Measurements from ENCODE around the gene FAM135A.
A peak's percentile ranks its signal among the peaks of the same experiment; 100 is the strongest.
"Not testable (repeated sequence)": the region's sequence is repeated elsewhere in the genome, so short reads cannot be mapped to it uniquely, and the experiment has no call there.

Gene FAM135A

DNA sequence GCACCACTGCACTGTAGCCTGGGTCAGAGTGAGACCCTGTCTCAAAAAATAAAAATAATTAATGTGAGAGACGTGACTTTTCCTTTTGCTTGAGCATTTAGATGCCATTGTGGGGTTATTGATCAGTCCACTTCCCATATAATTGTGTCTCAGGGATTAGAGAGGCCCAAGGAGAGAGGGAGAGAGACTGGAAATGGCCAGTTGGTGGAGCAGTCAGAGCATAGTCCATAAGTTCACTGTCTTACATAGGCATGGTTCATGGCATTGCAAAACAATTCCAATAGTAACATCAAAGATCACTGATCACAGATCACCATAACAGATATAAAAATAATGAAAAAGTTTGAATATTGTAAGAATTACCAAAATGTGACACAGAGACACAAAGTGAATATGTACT, 138.3 kb downstream of the FAM135A start:
- no peak for DNase-seq

DNA sequence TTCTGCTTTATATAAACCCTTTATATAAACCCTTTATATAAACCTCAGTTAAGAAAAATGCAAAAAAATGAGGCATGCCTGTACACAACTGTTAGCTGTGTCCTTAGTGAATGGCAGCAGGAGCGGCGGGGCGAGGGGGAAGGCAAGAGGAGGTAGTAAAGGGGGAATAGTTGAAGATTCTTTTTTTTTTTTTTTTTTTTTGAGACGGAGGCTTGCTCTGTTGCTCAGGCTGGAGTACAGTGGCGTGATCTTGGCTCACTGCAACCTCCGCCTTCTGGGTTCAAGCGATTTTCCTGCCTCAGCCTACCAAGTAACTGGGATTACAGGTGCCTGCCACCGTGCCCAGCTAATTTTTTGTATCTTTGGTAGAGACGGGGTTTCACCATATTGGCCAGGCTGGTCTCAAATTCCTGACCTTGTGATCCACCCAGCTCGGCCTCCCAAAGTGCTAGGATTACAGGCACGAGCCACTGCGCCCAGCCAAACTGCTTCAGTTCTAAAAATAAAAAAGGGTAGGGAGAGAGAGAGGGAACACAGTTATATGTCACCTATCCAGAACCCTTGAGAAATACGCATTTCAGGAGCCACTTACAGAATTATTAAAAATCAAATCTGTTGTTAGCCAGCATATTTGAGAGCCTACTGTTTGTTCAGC, 139.1 kb downstream of the FAM135A start:
- not testable (repeated sequence) for DNase-seq

DNA sequence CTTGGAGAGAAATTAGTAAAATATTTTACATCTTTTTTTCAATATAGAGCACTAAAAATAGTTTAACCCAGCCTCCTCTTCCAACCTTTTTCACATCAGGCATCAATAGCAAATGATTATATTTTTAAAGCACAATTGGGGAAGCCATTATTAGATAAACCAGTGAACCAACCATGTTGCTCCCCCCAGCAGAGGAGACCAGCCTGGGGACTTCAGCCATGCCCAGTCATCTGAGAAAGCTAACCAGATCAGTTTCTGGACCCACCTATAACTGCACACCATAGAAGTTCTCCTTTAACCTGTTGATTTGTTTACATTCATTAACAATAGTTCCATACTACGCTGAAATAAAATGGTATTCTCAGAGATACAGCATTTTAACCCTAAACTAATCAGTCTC, 139.7 kb downstream of the FAM135A start:
- no peak for DNase-seq

DNA sequence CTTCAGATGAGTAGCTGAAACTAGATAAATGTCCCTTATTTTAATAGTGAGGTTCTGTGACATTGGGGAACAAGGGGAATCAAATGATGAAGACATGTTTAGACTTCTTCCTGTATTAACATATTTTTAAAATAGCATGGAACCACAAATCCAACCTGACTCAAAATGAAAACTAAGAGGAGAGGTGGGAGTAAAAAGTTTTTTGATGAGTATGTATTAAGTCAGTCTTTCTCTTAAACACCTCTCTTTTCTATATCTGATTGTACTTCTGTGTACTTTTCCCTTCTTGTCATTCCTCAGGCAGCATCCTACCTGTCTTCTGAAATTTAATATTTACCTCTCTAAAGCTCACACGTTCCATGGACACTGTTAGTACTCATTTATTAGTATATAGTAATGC, 144.7 kb downstream of the FAM135A start:
- no peak for DNase-seq

DNA sequence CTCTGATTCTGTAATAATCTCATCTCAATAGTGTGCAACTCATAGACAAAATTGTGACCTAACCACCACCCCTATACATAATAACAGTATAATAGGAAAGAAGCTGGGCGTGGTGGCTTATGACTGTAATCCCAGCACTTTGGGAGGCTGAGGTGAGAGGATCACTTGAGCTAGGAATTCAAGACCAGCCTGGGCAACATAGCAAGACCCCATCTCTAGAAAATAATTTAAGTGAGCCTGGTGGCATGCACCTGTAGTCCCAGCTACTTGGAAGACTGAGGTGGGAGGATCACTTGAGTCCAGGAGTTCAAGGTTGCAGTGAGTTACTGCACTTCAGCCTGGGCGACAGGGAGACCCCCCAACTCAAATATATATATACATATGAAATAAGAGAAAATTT, 149.1 kb downstream of the FAM135A start:
- DNase-seq = not testable (repeated sequence)

DNA sequence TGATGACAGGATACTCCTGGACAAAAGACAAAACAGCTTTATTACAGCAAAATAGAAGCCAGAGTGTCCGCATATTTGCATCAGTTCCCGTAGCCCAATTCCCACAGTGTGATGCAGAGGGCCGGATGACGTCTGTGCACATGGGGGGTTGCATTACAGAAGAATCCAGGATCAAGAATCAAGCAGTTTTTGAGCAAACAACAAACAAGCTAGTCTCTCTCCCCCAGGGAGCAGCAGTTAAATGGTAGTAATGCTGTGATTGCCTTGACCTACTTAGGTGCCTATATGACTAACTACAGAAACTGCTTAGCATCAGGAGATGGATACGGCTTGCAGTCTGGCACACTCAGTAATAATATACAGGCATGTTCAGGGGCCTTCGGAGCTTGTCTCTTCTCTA, 150.2 kb downstream of the FAM135A start:
- no peak for DNase-seq

DNA sequence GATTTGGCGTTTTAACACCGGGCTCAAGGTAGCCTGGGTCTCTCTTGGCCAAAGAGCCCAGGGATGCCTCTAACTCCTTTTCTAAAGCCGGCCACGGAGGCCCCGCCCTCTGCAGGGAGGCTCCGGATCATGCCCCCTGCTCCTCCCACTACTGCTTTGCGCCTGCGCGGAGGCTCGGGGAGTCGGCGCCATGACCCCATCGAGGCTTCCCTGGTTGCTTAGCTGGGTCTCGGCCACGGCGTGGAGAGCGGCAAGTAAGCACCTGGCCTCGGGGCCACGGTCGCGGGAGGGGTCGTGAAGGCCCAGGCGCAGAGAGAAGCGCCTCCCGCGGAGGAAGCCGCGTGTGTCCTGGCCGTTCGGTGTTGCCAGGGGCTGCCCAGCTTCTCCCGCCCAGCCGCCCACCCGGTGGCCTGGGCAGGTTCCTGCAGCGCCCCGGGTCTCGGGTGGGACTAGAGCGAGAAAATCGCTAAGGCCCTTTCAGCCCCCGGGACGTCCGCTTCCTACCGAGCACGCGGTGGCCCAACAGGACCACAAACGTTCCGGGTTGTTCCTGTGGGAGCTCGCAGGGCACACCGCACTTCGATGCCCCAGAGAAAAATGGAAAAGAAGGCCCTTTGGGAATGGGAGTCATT, 153.6 kb downstream of the FAM135A start, which contains the start of gene SDHAF4:
Gene SDHAF4, plus strand, starts transcription at position 180 of the 632 bp plus-strand sequence. Its CDS starts 11 bp downstream, at position 191.
- peak; percentile 84 to 91 for DNase-seq

DNA sequence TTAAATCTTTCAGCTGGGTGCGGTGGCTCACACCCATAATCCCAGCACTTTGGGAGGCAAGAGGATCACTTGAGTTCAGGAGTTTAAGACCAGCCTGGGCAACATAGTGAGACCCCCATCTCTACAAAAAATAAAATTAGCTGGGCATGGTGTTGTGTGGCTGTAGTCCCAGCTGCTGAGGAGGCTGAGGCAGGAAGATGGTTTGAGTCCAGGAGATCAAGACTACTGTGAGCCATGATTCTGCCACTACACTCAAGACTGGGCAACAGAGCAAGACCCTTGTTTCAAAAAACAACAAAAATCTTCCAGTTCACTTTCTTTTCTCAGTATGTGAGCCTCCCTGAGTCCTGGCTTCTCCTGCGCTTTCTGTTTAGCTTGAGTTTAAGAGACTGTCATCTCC, 161.3 kb downstream of the FAM135A start:
- no peak for DNase-seq

DNA sequence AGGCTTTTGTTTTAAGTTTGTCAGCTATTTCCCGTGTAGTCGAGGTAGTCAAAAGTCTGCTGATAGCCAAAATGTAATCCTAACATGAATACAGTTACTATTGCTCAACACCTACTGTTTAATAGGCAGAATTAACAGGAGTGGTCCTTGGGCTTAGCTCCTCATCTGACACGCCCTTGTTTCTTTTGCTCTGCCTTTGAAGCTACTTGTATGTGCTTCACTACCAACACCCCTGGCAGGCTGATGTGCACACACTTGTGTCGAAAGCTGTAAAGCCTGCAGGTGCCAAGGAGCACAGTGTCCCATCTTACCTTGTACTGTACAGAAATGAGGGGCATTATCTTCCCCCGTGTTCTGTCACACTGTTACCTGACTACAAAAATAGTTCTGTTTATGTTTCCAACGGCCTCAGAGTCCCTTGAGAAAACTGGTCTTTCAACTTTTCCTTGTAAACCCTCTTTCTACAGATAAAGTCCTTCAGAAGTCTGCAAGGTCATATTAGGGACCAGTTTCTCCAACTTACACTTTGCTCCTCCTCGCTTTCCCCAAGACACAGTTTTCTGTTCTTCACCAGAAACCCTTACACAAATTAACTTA, 162.7 kb downstream of the FAM135A start:
- DNase-seq = no peak

DNA sequence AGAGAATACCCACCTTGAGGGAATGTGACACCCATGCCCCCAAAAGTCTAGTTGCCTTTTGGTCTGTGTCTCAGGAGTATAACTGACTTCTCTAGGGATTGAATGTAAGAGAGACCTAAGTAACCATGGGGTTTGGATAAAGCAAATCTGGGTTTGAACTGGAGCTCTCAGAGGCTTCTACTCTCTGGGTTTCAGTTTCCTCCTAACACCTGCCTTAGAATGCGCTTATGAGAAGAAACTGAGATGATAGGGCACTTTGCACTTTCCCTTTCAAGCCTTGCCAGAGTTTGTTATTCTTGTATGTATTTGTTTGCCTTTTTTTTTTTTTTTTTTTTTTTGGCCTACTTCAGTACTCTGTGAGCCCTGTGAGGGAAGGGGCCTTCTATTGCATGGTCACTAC, 172.8 kb downstream of the FAM135A start:
- no peak for DNase-seq

DNA sequence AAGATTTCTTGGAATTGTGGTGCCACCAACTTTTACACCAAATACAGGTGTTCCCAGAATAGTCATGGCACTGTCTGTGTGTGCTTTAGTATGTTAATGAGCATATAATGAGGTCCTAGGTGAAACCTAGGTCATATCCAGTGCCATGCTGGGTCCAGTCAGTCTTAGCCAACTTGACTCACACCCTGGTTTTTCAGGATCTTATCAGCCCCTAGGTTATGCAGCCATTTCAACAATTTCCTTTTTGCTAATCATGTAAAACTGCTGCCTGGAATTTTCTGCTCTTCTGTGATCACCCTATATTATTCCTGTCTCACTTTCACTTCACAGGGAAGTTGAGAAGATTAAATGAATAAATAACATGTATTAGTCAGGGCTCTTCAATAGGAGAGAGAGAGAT, 177.1 kb downstream of the FAM135A start:
- no peak for DNase-seq

DNA sequence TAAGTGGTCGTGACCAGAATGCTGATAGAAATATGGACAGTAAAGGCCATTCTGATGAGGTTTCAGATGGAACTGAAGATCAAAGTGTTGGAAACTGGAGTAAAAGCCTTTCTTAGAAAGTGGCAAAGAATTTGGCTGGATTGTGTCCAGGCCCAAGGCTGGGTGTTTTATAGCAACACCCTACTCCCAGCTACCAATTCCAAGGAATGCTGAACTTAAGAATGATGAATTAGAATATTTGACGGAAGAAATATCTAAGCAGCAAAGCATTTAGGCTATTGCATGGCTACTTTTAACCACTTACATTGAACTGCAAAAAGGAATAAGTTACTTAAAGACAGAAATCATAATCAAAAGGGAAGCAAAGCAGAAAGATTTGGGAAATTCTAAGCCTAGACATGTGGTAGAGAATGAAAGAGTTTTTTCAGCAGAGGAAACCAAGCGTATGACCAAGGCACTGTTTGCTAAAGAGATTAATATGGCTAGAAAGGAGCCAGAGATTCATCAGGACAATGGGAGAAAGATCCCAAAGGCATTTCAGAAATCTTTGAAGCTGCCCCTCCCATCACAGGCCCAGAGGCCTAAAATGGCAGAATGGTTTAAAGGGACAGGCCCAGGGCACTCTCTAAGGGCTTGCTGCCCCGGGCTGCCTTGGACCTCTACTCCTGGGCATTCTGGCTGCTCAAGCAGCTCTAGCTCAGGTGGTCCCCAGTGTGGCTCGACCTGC, 179.2 kb downstream of the FAM135A start:
- DNase-seq = no peak

DNA sequence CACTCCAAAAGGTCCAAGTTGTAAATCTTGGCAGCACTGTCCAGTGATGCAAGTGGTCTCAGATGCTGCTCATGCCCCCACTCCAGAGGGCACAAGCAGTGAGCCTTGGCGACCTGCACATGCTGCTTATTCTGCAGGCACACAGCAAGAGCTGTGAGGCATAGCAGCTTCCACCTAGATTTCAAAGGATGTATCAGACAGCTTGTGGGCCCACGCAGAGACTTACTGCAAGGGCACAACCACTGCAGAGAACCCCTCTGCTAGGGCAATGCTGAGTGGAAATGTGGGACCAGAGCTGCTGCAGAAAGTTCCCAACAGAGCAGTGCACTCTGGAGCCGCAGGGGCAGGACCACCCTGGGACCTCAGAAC, 179.8 kb downstream of the FAM135A start:
- DNase-seq = no peak

DNA sequence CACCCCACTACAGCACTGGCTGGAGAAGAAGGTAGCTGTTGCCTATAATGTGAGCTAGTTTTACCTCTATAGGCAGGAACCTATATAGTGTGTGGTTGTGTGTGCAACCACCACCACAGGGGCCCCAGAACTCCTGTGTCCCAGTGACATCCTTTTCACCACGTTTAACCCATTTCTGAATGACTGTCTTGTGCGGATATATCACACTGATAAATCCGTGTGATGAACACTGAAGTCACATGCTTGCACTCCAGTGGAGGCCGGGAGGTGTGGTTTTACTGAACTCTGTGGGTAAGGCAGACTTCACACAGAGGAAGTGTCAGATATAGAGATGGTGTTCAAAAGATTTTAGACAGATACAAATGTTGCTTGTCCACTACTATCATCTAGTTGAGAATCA, 185.9 kb downstream of the FAM135A start:
- no peak for DNase-seq

DNA sequence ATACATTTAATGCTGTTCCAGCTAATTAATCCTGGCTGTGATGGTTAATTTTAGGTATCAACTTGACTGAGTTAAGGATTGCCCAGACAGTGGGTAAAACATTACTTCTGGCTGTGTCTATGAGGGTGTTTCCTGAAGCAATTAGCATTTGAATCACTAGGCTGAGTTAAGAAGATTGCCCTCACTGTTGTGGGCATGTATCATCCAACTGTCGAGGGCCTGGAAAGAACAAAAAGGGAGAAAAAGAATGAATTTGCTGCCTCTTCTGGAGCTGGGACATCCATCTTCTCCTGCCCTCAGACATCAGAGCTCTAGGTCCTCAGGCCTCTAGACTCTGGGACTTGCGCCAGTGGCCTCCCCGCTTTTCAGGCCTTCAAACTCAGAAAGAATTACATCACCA, 187.7 kb downstream of the FAM135A start:
- DNase-seq = no peak

DNA sequence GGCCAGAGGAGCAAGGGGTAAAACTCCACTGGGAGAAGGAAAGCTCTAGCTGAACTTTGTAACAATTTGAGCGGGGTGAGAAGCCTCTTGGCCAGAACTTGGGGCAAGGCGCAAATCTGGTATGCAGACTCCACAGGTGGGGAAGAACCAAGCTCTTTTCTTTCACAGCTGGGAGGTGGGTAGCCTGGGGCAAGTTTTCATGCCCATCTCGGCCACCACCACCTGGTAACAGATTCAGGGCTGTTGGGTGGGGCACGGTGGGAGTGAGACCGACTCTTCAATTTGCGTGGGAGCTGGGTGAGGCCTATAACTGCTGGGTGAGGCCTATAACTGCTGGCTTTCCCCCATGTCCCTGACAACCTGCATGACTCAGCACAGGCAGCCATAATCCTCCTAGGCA, 190.9 kb downstream of the FAM135A start:
- DNase-seq = no peak

DNA sequence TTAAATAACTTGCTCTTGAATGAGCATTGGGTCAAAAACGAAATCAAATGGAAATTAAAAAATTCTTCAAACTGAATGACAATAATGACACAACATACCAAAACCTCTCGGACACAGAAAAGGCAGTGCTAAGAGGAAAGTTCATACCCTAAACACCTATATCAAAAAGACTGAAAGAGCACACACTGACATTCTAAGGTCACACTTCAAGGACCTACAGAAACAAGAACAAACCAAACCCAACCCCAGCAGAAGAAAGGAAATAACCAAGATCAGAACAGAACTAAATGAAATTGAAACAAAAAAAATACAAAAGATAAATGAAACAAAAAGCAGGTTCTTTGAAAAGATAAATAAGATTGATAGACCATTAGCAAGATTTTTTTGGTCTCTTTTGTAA, 194.1 kb downstream of the FAM135A start:
- not testable (repeated sequence) for DNase-seq

DNA sequence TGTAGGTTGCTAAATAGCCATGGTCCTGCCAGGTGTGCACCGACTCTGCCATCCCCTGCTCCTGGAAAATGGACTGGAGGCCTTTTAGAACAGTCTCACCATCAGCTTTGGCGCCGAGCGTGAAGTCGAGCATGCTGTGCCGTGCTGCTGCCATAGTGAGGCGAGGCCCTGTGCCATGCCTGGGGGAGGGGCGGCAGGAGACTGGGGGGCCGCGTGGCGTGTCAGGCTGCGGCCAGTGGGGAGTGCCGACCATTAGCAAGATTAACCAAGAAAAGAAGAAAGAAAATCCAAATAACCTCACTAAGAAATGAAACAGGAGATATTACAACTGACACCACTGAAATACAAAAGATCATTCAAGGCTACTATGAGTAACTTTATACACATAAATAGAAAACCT, 195.9 kb downstream of the FAM135A start:
- DNase-seq = not testable (repeated sequence)

Measured in inflammatory macrophage treated with lipopolysaccharide for 1 hour (primary cell).